Activated CD4-positive, CD25-positive, alpha-beta regulatory T cell treated with anti-CD3 and anti-CD28 coated beads, Interleukin-2, amount 50 U/mL, for 24 hours (primary cell): ENCODE data around the gene ATP13A4.
"Not testable (repeated sequence)": the region's sequence is repeated elsewhere in the genome, so short reads cannot be mapped to it uniquely, and the experiment has no call there.

Experiments used
- ATAC-seq, 2 donors: fragments of 150-1000 bp; cut with Tn5 transposase; one replicate each; pipeline ENCODE4 v1.10.0; 2021; ENCODE audit warnings: mild to moderate bottlenecking in 1 of 2, moderate library complexity in 1 of 2

ATP13A4 gene

GRCh38 chr3:193553586-193553985, 1.1 kb downstream of the ATP13A4 start:
- ATAC-seq, result no peak

- no peak for ATAC-seq
Measured at GRCh38 chr3:193552923-193553322, 1.8 kb downstream of the ATP13A4 start.

DNA sequence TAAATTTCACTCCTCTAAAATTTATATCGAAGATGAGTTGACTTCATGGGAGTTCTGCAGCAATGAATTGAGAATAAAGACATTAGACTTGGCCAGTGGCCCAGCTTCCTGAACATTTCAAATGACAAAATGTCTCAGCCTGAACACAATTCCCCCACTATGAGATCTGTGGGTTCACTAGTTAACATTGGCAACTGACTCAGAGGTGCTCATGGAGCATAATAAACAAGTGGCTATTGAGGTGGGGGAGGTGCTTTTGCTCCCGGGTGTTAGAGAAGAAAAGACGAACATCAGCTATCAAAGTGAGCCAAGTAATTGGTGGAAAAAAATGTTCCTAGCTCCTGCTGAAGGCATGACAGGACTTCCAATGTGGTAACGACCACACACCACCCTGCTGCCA, 6.3 kb downstream of the ATP13A4 start:
- ATAC-seq, result no peak

DNA sequence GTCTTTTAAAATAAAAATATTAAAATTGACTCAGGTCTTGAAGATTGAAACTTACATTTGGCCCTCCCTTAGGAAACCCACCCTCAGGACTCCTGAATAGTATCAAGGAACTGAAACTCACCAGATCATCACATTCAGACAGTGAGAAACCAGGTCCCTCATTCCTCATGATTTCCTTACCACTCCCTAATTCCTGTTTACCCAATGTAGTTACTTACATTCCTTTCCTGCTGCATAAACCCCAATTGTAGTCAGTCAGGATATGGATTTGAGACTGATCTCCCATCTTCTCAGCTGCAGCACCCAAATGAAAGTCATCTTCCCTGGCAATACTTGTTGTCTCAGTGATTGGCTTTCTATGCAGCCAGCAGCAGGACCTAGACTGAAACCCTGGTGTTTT, 8.6 kb downstream of the ATP13A4 start:
- ATAC-seq, result no peak

DNA sequence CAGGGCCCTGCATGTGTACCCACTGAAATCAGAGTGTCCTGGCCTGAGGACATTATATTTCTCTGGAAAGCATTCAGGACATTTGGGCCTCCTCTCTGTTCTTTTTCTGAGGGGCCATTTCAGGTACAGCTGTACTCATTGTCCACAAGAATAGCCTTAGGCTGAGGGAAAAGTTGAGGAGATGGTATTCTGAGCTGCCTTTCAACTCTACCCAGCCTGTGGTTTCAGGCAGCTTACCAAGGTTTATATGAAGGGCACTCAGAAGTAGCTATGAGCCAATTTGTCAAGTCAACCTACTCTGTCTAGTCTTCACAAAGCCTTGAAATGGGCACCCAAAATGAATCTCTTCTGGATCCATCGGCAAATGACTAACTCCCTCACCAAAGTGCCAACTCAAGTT, 9.4 kb downstream of the ATP13A4 start:
- no peak for ATAC-seq

DNA sequence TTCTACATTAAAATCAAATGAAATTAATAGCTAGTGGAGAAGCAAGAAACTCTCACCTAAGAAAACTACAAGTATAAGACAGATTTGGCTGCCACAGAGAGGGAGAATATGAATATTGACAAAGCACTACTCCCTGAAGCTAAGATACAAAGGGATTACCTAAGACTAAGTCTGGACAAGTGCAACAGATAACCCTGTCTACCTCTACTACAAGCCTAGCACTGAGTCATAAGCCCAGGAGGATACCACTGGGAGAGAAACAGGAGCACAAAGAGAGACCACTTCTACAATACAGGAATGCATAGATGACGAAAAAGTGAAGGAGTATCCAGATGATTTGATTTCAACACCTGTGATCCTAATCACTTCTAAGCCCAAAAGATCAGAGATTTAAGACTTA, 10.4 kb downstream of the ATP13A4 start:
- no peak for ATAC-seq

- no peak for ATAC-seq
Measured at GRCh38 chr3:193530231-193531165, 24.2 kb downstream of the ATP13A4 start.

GRCh38 chr3:193526085-193526484, 28.6 kb downstream of the ATP13A4 start:
- ATAC-seq, result not testable (repeated sequence)

- ATAC-seq, result no peak
Measured at GRCh38 chr3:193522473-193522872, 32.2 kb downstream of the ATP13A4 start.

- no peak for ATAC-seq
Measured at GRCh38 chr3:193520738-193521137, 34.0 kb downstream of the ATP13A4 start.

DNA sequence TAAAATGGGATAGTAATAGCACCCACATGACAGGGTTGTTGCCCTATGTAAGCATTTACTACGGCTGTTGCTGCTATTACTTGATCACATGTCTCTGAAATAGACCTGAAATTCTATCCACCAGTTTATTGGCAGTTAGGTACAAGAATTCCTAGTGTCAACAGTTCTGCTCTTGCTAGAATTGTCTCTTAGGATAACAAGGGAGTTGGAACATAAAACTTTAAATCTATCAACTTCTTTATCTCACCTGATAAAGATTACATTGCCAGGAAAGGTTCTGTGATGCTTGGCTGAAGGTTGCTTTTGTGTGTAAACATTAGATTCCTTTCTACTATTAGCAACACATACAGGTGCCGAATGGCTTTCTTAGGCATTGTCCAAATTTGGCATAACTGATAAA, 38.7 kb downstream of the ATP13A4 start:
- no peak for ATAC-seq

- ATAC-seq, result no peak
Measured at GRCh38 chr3:193510154-193510553, 44.5 kb downstream of the ATP13A4 start.

DNA sequence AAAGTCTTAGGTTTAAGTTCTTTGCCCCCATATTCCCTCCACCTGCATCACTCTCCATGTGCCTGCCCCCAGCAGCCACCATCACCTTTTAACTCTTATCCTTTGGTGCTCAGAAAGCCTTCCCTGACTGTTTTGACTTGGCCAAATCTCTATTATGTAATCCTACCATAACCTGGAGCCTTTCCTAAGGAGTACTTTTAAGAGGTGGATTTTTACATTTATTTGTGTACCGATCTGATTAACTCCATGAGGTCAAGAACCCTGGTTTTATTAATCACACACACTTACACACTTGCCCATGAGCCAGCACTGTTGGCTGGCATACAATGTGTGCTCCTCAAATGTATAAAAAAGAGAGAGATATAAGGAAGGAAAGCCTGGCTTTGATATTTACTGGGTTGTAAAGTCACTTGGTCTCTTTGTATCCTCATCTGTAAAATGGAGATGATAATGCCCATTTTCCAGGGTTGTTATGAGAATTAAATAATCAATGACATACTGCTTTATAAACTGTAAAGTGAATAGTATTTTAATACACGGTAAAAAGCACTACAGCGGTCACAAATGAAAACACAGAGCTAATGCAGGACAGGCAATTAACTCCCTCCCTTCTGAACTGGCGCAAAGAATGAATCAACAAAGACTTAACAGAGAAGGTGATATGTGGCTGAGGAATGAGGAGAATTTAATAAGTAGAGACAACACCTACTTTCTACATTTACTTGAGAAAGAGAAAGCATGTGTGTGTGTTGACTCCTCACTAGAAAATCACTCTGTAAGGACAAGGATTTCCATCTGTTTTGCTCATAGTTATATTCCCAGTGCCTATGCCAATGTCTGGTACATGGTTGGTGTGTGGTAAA, 45.4 kb downstream of the ATP13A4 start:
- no peak for ATAC-seq

DNA sequence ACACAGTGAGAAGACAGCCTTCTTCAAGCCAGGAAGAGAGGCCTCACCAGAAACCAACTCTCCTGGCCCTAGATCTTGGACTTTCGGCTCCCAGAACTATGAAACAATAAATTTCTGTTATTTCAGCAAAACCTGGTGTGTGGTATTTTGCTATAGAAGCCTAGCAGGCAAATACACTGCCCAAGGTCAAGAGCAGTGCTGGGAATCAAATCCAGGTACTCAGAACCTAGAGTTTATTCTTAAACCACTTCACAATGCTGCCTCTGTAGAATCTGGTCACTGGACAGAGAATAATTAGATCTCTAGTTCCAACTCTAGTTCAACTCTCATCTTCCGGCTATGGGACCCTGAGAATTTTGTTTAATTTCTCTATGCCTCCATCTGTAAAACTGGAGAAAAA, 46.6 kb downstream of the ATP13A4 start:
- no peak for ATAC-seq

DNA sequence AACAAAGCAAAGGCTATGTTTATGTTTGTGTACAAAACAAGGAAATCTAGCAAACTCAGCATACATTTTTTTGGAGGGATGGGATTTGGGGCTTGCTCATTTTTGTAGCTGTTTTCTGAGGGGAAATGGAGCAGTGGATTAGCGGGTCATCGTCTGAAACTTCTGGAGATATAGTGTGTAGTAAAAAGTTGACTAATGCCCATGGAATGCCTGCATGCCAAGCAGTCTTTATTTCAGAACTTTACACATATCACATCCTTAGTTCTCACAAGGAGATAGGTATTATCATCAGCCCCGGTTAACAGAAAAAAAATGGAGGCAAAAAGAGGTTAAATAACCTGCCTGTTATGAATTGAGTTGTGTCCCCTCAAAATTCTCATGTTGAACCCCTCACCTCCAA, 47.1 kb downstream of the ATP13A4 start:
- no peak for ATAC-seq

GRCh38 chr3:193506921-193507320, 47.8 kb downstream of the ATP13A4 start:
- ATAC-seq, result no peak

- no peak for ATAC-seq
Measured at GRCh38 chr3:193502871-193503270, 51.8 kb downstream of the ATP13A4 start.

GRCh38 chr3:193499801-193500485, 54.8 kb downstream of the ATP13A4 start:
- no peak for ATAC-seq

- ATAC-seq, result no peak
Measured at GRCh38 chr3:193499136-193499770, 55.4 kb downstream of the ATP13A4 start.

DNA sequence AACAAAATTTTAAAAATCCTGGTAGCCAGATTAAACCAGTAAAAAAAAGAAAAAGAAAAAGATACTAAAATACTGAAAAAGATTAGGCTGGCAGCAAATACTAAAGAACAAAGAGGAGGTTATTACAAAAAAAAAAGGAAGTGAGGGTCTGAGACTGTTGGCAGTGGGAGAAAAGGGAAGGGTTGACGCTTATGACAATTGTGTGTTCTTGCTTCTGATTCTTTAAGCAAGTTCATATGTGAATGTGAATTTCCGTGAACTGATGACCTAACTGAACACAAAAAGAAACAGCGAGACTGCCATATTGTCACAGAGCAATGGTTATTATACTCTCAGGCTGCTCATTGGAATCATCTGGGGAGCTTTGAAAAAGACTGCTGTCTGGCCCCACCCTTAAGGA, 56.5 kb downstream of the ATP13A4 start:
- ATAC-seq, result no peak

GRCh38 chr3:193496658-193497057, 58.0 kb downstream of the ATP13A4 start:
- ATAC-seq, result no peak

DNA sequence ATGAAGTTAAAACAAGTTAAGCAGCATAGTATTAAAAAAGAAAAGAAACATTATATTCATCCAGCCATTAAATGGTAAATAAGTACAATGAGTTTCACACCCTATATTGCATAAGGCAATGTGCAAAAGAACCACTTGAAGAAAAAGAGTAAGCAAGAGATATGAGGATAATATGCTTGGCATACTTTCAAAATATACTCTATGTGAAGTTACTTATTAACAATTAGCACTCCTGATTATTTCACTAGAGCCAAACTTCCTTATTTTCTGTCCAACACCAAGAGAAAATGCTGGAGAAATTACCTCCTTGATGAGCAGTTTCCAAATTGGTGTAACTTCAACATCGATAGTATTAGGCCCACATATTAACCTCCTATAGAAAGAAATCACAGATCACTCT, 63.7 kb downstream of the ATP13A4 start:
- no peak for ATAC-seq

DNA sequence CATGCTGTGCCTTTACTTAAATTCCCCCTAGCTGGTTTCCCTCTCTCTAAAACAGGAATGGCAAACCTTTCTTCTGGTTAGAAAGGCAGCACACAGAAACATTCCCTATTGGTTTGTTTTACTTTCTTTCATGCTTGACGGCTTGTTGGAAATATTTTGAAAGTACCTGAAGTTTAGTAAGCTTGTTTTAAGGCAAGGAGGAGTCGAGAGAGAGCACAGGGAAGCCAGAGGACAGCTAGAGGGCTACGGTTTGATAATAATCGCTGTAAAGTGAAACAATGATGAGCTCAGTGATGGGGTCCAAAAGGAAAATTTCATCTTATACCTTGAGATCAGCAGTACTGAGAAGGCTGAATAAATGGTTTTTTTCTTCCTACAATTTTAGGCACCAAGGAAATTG, 64.1 kb downstream of the ATP13A4 start:
- ATAC-seq, result no peak
